SK-N-SH (cell line): ENCODE data around the gene LRR1. TPM values are rescaled to one million over a fixed set of nuclear protein-coding genes. Genes with fewer than 3 reads are reported as not detected.

Experiments
- CTCF ChIA-PET: fragments of 300-600, 350-600 bp; formaldehyde crosslinking; extraction: SDS; loops from one replicate; lab custom pipeline; 2021; lab: Yijun Ruan, JAX
- POLR2A ChIA-PET: fragments of 350-600 bp; sonication (Branson Sonifier 250); formaldehyde crosslinking; extraction: SDS; loops from one replicate; lab custom pipeline; 2020; ENCODE audit warnings: antibody characterized with exemption, inconsistent platforms; lab: Yijun Ruan, JAX
- DNase-seq: peaks from one replicate; pipeline ENCODE4 v3.0.0; 2012
- H2AFZ ChIP-seq: fragments of 200-600 bp; sonication (generic); 2 replicates; pipeline ENCODE4 v1.8.1; 2016; ENCODE audit warnings: antibody characterized with exemption, mild to moderate bottlenecking, low read depth
- H3F3A ChIP-seq: fragments of 200-600 bp; sonication (generic); replicated peaks from 2 replicates; pipeline ENCODE3; 2016; ENCODE audit warnings: antibody characterized with exemption, mild to moderate bottlenecking; ENCODE audit not compliant: insufficient read depth
- H3K27ac ChIP-seq, 2 experiments: fragments of 200-500 bp in 1 of 2; fragments of 200-600 bp in 1 of 2; sonication (Bioruptor generic) in 1 of 2; sonication (generic), shearing (Covaris generic) in 1 of 2; 2 replicates each; pipeline versions ENCODE4 v1.5.1 to v1.6.1; 2014 to 2016; ENCODE audit warnings: low read depth in 2 of 2, inconsistent platforms in 1 of 2, low read length in 1 of 2, mild to moderate bottlenecking in 1 of 2, mixed read lengths in 1 of 2
- H3K27me3 ChIP-seq: fragments of 200-600 bp; sonication (generic), shearing (Covaris generic); 2 replicates; pipeline ENCODE4 v1.6.1; 2016; ENCODE audit warnings: mixed run types; ENCODE audit not compliant: insufficient read depth
- H3K36me3 ChIP-seq, 2 experiments: fragments of 200-500 bp in 1 of 2; fragments of 200-600 bp in 1 of 2; sonication (Bioruptor generic) in 1 of 2; sonication (generic) in 1 of 2; replicated peaks in 1 of 2; 2 replicates each; pipeline versions ENCODE3 to v1.5.1; 2014 to 2016; ENCODE audit warnings: low read length in 1 of 2, mild to moderate bottlenecking in 1 of 2; ENCODE audit not compliant: insufficient read depth in 2 of 2, control insufficient read depth in 1 of 2
- H3K4me1 ChIP-seq, 2 experiments: fragments of 200-500 bp in 1 of 2; fragments of 200-600 bp in 1 of 2; sonication (Bioruptor generic) in 1 of 2; sonication (generic), shearing (Covaris generic) in 1 of 2; 2 replicates each; pipeline versions ENCODE4 v1.5.1 to v1.6.1; 2014 to 2016; ENCODE audit warnings: low read depth in 1 of 2, low read length in 1 of 2, mixed run types in 1 of 2; ENCODE audit not compliant: insufficient read depth in 2 of 2, control insufficient read depth in 1 of 2
- H3K4me2 ChIP-seq: fragments of 200-600 bp; sonication (generic), shearing (Covaris generic); 2 replicates; pipeline ENCODE4 v1.6.1; 2017; ENCODE audit warnings: mixed run types
- H3K4me3 ChIP-seq, 2 experiments: fragments of 200-500 bp in 1 of 2; fragments of 200-600 bp in 1 of 2; sonication (Bioruptor generic) in 1 of 2; sonication (generic), shearing (Covaris generic) in 1 of 2; 2 replicates each; pipeline versions ENCODE4 v1.5.1 to v1.8.1; 2014 to 2016; ENCODE audit warnings: low read depth in 2 of 2, inconsistent platforms in 1 of 2, low read length in 1 of 2, mild to moderate bottlenecking in 1 of 2, mixed read lengths in 1 of 2, moderate library complexity in 1 of 2
- H3K79me2 ChIP-seq: fragments of 200-600 bp; sonication (generic); 2 replicates; pipeline ENCODE4 v1.8.1; 2017; ENCODE audit warnings: mild to moderate bottlenecking; ENCODE audit not compliant: insufficient read depth
- H3K9ac ChIP-seq: fragments of 200-600 bp; sonication (generic); 2 replicates; pipeline ENCODE4 v1.6.1; 2017; ENCODE audit warnings: mixed run types
- H3K9me2 ChIP-seq: fragments of 200-600 bp; sonication (generic); 2 replicates; pipeline ENCODE4 v1.6.1; 2017; ENCODE audit warnings: mixed run types
- H3K9me3 ChIP-seq: fragments of 200-600 bp; sonication (generic); 2 replicates; pipeline ENCODE4 v1.6.1; 2017; ENCODE audit warnings: mixed run types, mild to moderate bottlenecking, moderate library complexity
- H4K20me1 ChIP-seq: fragments of 200-600 bp; sonication (generic); 2 replicates; pipeline ENCODE4 v1.6.1; 2017; ENCODE audit warnings: mild to moderate bottlenecking, mixed run types; ENCODE audit not compliant: insufficient read depth
- FOSL2 ChIP-seq: IDR thresholded peaks from 2 replicates; pipeline ENCODE4 v1.4.0; 2012; ENCODE audit warnings: low read depth, mild to moderate bottlenecking, moderate library complexity, borderline replicate concordance
- WGBS: methylation state at CpG from one replicate; pipeline ENCODE4 v1.1.6; 2017; ENCODE audit warnings: low lambda C conversion rate; 5-methylcytosine and 5-hydroxymethylcytosine counted together
- polyA plus RNA-seq, 3 experiments: library from polyadenylated mRNA; depleted of rRNA; stranded (reverse); fragments of >200 nt; gene quantifications; 2 replicates each; pipeline ENCODE4 v1.2.3, GENCODE V29; 2012
- small RNA-seq, 7 experiments: library from RNA; depleted of rRNA; stranded (forward); fragments of <200 nt; gene quantifications; one replicate each; pipeline ENCODE3, GENCODE V24; 2012
- TF ChIP-seq, protein P1 (sequence below): IDR thresholded peaks from 2 replicates; pipeline ENCODE4 v1.4.0; 2012; ENCODE audit warnings: low read depth, borderline replicate concordance

LRR1 gene
- polyA plus RNA-seq, 1 of the 3 experiments (the other 2 are of a cell fraction): 9.3 TPM

DNA sequence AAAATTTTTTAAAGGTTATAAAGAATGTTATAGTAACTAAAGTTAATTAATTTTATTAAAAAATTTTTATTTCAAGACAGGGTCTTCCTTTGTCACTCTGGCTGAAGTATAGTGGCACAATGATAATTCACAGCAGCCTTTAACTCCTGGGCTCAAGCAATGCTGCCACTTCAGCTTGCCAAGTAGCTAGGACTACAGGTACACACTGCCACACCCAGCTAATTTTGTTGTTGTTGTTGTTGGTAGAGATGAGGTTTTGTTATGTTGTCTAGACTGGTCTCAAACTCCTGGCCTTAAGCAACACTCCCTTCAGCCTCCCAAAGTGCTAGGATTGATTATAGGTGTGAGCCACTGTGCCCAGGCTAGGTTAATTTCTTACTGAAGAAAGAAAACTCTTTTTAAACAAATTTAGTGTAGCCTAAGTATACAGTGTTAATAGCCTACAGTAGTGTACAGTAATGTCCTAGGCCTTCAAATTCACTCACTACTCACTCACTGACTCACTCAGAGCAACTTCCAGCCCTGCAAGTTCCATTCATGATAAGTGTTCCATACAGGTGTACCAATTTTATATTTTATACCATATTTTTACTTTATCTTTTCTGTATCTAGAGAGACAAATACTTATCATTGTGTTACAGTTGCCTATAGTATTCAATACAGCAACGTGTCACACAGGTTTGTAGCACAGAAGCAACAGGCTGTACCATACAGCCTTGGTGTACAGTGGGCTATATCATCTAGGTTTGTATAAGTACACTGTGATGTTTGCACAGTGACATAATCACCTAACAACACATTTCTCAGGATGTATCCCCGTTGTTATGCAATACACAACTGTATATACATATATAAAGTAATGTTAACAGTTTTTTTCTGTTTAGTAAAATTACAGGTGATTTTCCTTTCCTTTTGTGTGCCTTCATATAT is 61.1 kb downstream of the LRR1 start:
- Histone ChIP-seq H3K9me2 (no peaks in the 10 kb centered on the region), H3F3A (peaks cover 3% of the 10 kb centered on the region), H3K9me3 (no peaks in the 10 kb centered on the region), H3K4me3 (no peak overlapping the region), H4K20me1 (no peaks in the 10 kb centered on the region), H3K4me1 (no peaks in the 10 kb centered on the region), H3K36me3 (peaks cover 4 to 21% of the 10 kb centered on the region in 2 experiments), H3K79me2 (no peaks in the 10 kb centered on the region), H2AFZ (no peak overlapping the region), H3K27me3 (no peaks in the 10 kb centered on the region), H3K9ac (no peak overlapping the region), H3K4me2 (no peak overlapping the region), H3K27ac (no peak overlapping the region)
- ChIA-PET CTCF (interaction anchor here (1.5 kb wide), 1 partner anchor 18 kb away, joined by 3 read pairs; no protein-coding TSS in a partner anchor), POLR2A (no interaction called here)
- DNase-seq: no peak
- WGBS: 73% methylated on average over 2 of the region's 2 CpGs
- no peak for TF ChIP-seq FOSL2
- TF ChIP-seq, protein P1, sequence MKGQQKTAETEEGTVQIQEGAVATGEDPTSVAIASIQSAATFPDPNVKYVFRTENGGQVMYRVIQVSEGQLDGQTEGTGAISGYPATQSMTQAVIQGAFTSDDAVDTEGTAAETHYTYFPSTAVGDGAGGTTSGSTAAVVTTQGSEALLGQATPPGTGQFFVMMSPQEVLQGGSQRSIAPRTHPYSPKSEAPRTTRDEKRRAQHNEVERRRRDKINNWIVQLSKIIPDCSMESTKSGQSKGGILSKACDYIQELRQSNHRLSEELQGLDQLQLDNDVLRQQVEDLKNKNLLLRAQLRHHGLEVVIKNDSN: no peak

Small RNA genes lying within 50 kb of the gene (small RNA-seq; reads per million reads assigned to genes)
- gene AL139099.3 (0 reads per million in 7 experiments), gene AL139099.4 (0 reads per million in 7 experiments), gene RF00019 (0 reads per million in 7 experiments), gene RNA5SP384 (0 to 0.13 (median 0) reads per million in 7 experiments)

Other genes starting within 250 kb of the LRR1 start
- 11,220 and 15,074 TPM in 2 replicates for gene RPS29, start 12.6 kb upstream of the LRR1 start, polyA plus RNA-seq (2012; rRNA removed)
- 260 and 337 TPM in 2 replicates for gene RPL36AL, start 21.7 kb downstream of the LRR1 start, polyA plus RNA-seq (2012; rRNA removed)
- gene MGAT2, start 21.9 kb downstream of the LRR1 start, polyA plus RNA-seq (2012; rRNA removed): 20.6 and 22.0 TPM in 2 replicates
- gene DNAAF2, start 36.3 kb downstream of the LRR1 start, polyA plus RNA-seq (2012; rRNA removed): 8.9 and 9.9 TPM in 2 replicates
- 8.1 and 8.5 TPM in 2 replicates for gene POLE2, start 89.3 kb downstream of the LRR1 start, polyA plus RNA-seq (2012; rRNA removed)
- gene KLHDC1, start 94.2 kb downstream of the LRR1 start, polyA plus RNA-seq (2012; rRNA removed): 0.31 and 0.60 TPM in 2 replicates
- gene KLHDC2, start 169.2 kb downstream of the LRR1 start, polyA plus RNA-seq (2012; rRNA removed): 41.1 and 52.0 TPM in 2 replicates